ENCODE measurements around the gene NONO.

The NONO gene

DNA sequence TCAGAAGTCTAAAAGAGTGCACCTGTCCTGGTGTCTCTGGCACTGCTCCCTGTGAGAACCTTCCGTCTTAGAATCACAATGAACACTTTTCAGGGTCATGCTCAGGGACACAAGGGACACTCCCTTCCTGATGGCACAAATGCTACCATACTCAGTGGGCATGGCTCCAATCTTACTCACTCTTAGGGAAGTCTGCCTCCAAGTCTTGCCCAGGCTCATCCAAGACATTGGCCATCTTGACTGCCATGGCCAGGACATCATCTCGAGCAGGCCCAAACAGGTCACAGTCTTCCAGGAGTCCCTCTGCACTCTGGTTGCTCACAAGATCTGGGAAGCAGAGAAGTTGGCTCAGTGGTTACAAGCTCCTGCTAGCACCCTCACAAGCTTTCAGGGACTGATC, 38.3 kb upstream of the NONO start:
- TF ChIP-seq, protein P1, sequence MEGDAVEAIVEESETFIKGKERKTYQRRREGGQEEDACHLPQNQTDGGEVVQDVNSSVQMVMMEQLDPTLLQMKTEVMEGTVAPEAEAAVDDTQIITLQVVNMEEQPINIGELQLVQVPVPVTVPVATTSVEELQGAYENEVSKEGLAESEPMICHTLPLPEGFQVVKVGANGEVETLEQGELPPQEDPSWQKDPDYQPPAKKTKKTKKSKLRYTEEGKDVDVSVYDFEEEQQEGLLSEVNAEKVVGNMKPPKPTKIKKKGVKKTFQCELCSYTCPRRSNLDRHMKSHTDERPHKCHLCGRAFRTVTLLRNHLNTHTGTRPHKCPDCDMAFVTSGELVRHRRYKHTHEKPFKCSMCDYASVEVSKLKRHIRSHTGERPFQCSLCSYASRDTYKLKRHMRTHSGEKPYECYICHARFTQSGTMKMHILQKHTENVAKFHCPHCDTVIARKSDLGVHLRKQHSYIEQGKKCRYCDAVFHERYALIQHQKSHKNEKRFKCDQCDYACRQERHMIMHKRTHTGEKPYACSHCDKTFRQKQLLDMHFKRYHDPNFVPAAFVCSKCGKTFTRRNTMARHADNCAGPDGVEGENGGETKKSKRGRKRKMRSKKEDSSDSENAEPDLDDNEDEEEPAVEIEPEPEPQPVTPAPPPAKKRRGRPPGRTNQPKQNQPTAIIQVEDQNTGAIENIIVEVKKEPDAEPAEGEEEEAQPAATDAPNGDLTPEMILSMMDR (IDR thresholded peaks at IDR 0.05; ENCODE audit: control insufficient read depth, extremely low read depth, insufficient read depth), result no peak
- no peak overlapping the region for H3K4me3 ChIP-seq (ENCODE audit: low read depth, low read length)
- no peak for DNase-seq (ENCODE audit: low read depth)

DNA sequence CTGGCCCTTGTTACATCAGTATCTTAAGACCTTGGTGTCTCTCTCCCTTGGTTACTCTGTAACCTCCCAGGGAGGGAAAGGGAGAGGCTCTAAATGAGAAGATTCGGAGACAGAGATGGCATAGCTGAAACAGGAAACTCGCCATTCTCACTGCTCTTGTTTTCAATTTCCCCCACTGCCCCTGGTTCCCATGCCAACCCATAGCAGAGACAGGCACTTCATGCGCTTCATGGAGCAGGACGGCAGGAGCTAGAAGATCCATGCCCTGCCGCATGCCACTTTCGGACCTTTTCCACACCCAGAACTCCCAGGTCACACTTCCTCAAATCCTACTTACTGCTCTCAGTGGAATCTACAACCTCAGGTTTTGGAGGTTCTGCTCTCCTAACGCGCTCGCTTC, 32.6 kb upstream of the NONO start:
- DNase-seq (ENCODE audit: low read depth), result no peak
- H3K4me3 ChIP-seq (ENCODE audit: low read depth, low read length), result no peak overlapping the region
- TF ChIP-seq, protein P1 (IDR thresholded peaks at IDR 0.05; ENCODE audit: control insufficient read depth, extremely low read depth, insufficient read depth), result no peak

DNA sequence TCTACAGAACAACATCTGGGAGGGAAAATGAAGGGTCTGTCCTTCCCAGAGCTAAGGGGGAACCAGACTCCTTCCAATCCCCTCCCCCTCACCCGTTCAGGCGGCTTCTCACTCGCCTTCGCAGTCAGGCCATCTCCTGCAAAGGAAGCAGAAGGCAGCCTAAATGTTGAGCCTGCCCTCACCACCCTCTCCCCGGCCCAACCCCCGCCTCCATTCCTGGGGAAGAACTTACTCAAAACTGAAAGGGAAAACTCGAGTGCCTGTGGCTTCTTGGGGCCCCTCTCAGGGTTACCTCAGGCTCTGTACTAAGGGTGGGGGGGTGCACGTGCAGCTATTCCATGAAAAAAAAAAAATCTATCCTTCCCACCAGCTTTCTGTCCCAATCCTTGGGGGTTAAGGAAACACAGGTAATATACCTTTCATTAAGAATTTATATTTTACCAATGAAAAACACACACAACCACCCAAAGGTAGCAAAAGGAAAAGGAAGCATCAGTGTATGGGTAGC, 31.9 kb upstream of the NONO start:
- DNase-seq (ENCODE audit: low read depth), result no peak

DNA sequence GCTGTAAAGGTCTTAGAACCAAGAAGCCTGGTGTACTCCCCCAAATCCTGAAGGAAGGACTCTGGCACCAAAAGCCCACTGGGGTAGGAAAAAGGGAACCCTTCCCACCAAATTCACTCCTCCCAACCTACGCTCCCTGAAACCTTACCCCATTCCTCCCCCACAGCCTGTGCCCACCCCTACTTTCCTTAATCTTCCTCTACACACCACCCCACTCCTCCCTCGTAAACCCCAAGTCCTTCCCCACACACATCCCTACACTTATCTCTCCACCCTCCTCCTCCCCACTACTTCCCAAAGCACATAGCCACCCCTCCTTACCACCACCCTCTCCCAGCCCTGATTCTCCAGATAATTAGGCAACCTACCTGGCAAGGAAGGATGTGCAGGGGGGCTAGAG, 31.2 kb upstream of the NONO start:
- no peak overlapping the region for H3K4me3 ChIP-seq (ENCODE audit: low read depth, low read length)
- no peak for DNase-seq (ENCODE audit: low read depth)
- TF ChIP-seq, protein P1 (IDR thresholded peaks at IDR 0.05; ENCODE audit: control insufficient read depth, extremely low read depth, insufficient read depth), result no peak

More for the DNA sequence above, 31.9 kb upstream of the NONO start:
- H3K4me3 ChIP-seq (ENCODE audit: low read depth, low read length), result no peak overlapping the region
- TF ChIP-seq, protein P1 (IDR thresholded peaks at IDR 0.05; ENCODE audit: control insufficient read depth, extremely low read depth, insufficient read depth), result no peak

DNA sequence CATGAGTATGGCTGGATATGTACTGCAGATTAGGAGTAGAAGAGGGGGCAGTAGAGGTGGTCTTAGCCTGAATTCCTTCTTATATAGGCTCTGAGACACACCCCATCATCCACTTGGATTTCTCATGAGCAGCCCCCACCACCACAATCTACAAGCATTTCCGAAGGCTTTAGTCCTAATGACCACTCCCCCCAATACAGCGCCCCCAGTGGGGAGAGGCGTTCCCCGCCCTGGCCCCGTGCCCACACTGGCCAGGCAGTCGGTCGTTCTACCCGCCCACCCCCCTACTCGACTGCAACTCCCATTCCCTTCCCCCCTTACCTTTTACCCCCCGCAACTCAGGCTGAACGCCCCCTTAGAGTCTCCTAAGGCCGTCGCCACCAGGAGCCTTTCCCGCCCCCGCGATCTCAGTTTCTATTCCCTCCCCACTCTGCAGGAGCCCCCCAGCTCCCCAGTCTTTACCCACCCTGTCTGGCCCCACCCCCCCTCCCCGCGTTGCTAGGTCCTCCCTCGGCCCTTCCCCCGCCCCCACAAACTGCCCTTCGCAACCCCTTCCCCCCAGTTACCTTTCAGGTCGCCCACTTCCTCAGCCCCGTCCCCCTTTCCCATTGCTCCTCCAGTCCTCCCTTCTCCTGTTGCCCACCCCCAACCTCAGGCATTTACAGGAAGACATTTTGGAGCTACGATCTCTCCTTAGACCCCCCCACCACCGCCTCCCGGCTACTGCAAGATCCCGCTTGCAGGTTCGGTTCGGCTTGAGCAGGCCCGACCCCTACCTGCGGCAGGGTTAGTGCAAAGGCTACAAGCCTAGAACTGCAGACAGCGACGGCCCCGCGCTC, 30.0 kb upstream of the NONO start:
- TF ChIP-seq, protein P1 (IDR thresholded peaks at IDR 0.05; ENCODE audit: control insufficient read depth, extremely low read depth, insufficient read depth), result peak; percentile 57
- peak overlapping the region; percentile 77 for H3K4me3 ChIP-seq (ENCODE audit: low read depth, low read length)
- no peak for DNase-seq (ENCODE audit: low read depth)

DNA sequence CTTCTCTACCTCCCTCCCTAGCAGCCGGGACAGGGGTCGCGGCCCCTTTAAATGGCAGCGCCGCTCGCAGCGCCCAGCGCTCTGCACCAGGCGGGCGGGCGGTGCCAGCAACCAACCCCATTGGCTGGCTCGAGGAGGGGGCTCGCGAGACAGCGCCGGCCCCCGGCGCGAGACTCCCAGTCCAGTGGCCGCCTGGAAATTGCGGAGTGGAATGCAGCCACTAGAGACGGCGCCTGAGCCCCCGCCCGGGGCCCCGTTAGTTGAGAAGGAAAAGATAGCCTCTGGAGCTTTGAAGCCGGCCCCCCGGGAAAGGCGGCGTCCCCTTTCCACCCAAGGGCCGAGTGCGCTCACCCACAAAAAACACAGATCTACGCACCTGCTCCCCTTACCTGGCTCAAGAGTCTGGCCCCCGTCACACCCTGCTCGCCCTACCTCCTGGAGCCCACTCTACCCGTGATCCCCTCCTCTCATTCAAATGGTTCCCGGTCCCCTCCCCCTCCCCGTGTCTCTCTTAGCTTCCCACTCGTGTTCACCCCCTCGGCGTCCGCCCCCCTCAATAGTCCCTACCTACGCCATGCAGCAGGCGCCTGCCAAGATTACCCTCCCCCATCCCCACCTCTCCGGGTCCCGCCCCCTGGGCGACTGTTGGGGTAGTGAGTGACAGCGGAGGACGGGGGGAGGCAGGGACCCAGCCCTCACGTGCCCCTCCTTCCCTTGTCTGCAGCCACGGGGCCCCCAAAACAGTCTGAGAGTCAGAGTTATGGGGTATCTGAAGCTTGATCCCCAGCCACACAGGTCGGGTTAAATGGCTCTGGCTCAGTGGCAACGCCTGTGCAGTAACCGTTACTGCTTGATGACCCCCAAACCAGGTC, 29.1 kb upstream of the NONO start, which contains the start of gene ZMYM3:
Gene ZMYM3 (minus strand): TSS at position 49 of the 872 bp plus-strand sequence. CDS start 885 bp downstream, outside the sequence.
- TF ChIP-seq, protein P1 (IDR thresholded peaks at IDR 0.05; ENCODE audit: control insufficient read depth, extremely low read depth, insufficient read depth), result no peak
- DNase-seq (ENCODE audit: low read depth), result peak; percentile 47
- H3K4me3 ChIP-seq (ENCODE audit: low read depth, low read length), result peak within 1 kb of the TSS; percentile 77

Data from LNCaP clone FGC (cell line).